A549 (cell line): Measurements from ENCODE around the gene NDUFC1.
"Not testable (repeated sequence)": the region's sequence is repeated elsewhere in the genome, so short reads cannot be mapped to it uniquely, and the experiment has no call there.

Source experiments
- CTCF ChIP-seq: fragments of >200 bp; sonication (Bioruptor Twin); formaldehyde crosslinking; IDR thresholded peaks from 3 replicates; pipeline ENCODE4 v1.5.1; 2016
- EP300 ChIP-seq, 2 experiments: fragments of >200 bp; sonication (Bioruptor Twin); formaldehyde crosslinking; IDR thresholded peaks; 2 replicates in 1 of 2; 3 replicates in 1 of 2; pipeline ENCODE4 v1.6.1; 2016 to 2017
- GATA3 ChIP-seq: IDR thresholded peaks from 2 replicates; pipeline ENCODE4 v1.6.1; 2012; ENCODE audit warnings: borderline replicate concordance
- HOXA7 ChIP-seq: fragments of 250-450 bp; sonication (Bioruptor Pico); IDR thresholded peaks from 2 replicates; pipeline ENCODE4 v1.5.0; 2020; ENCODE audit warnings: mild to moderate bottlenecking, moderate library complexity
- NPAS2 ChIP-seq: fragments of 250-450 bp; sonication (Bioruptor Pico); IDR thresholded peaks from 2 replicates; pipeline ENCODE4 v1.8.0; 2022; ENCODE audit warnings: mild to moderate bottlenecking, moderate library complexity, borderline replicate concordance
- POLR2A ChIP-seq: IDR thresholded peaks from 2 replicates; pipeline ENCODE4 v1.6.1; 2012; ENCODE audit warnings: mild to moderate bottlenecking, low read length
- RAD21 ChIP-seq, 2 experiments: fragments of >200 bp in 1 of 2; sonication (Bioruptor Twin) in 1 of 2; formaldehyde crosslinking in 1 of 2; IDR thresholded peaks in 1 of 2; conservative IDR thresholded peaks in 1 of 2; 2 replicates in 1 of 2; 3 replicates in 1 of 2; pipeline ENCODE4 v1.6.1; 2012 to 2018; ENCODE audit warnings: inconsistent platforms in 1 of 2
- REST ChIP-seq: fragments of 200-600 bp; sonication (generic); IDR thresholded peaks from 2 replicates; pipeline ENCODE4 v1.6.1; 2016; ENCODE audit warnings: antibody characterized with exemption, mild to moderate bottlenecking, moderate library complexity
- RNF2 ChIP-seq: fragments of 200-600 bp; sonication (generic); IDR thresholded peaks from 2 replicates; pipeline ENCODE4 v1.6.1; 2016; ENCODE audit warnings: low read depth, mild to moderate bottlenecking, antibody characterized with exemption, moderate library complexity, borderline replicate concordance

- not testable (repeated sequence) for TF ChIP-seq CTCF; HOXA7 (CRISPR knock-in tag); RAD21 (conservative IDR thresholded peaks at IDR 0.05 in 1 of 2, IDR thresholded peaks at IDR 0.05 in 1 of 2); NPAS2 (CRISPR knock-in tag); REST; RNF2; EP300 (IDR thresholded peaks at IDR 0.05); GATA3; POLR2A
Measured at GRCh38 chr4:139322541-139322940, 20.3 kb upstream of the NDUFC1 start.
